ENCODE measurements around the gene EEFSEC.

DNA sequence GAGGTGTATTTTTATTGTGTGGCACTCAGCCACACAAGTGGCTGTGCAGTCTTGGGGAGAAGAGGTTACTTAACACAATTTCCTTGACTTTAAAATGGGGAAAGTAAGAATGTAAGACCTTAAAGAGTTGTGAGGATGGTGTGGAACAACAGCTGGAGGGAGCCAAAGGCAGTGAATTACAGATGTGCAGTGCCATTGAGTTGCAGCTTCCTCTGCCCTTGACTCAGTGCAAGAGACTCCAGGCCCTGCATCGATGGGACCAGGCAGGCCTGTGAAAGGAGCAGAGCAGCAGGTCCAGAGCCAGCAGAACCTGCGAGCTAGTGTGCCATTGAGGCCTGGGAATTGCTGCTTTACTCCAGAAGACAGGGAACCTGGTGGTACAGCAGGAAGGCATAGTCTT, 27.2 kb downstream of the EEFSEC start:
- TF ChIP-seq, protein P1, sequence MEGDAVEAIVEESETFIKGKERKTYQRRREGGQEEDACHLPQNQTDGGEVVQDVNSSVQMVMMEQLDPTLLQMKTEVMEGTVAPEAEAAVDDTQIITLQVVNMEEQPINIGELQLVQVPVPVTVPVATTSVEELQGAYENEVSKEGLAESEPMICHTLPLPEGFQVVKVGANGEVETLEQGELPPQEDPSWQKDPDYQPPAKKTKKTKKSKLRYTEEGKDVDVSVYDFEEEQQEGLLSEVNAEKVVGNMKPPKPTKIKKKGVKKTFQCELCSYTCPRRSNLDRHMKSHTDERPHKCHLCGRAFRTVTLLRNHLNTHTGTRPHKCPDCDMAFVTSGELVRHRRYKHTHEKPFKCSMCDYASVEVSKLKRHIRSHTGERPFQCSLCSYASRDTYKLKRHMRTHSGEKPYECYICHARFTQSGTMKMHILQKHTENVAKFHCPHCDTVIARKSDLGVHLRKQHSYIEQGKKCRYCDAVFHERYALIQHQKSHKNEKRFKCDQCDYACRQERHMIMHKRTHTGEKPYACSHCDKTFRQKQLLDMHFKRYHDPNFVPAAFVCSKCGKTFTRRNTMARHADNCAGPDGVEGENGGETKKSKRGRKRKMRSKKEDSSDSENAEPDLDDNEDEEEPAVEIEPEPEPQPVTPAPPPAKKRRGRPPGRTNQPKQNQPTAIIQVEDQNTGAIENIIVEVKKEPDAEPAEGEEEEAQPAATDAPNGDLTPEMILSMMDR (IDR thresholded peaks at IDR 0.05; ENCODE audit: low read depth, low read length): no peak
- TF ChIP-seq, protein P2, sequence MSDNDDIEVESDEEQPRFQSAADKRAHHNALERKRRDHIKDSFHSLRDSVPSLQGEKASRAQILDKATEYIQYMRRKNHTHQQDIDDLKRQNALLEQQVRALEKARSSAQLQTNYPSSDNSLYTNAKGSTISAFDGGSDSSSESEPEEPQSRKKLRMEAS (IDR thresholded peaks at IDR 0.05; ENCODE audit: low read depth, low read length): no peak

Measured in NB4 (cell line).